GM23338 (cell line): ENCODE data around the gene MEGF9.

ENCODE experiments used
- EZH2phosphoT487 ChIP-seq: fragments of 200-600 bp; sonication (generic); IDR thresholded peaks from one replicate; pipeline ENCODE4 v1.8.1; 2018; ENCODE audit warnings: antibody characterized with exemption; ENCODE audit not compliant: unreplicated experiment
- POLR2AphosphoS5 ChIP-seq: IDR thresholded peaks from 2 replicates; pipeline ENCODE4 v1.6.1; 2016; ENCODE audit warnings: antibody characterized with exemption, low read depth
- TF ChIP-seq, protein P1 (sequence below): IDR thresholded peaks from 2 replicates; pipeline ENCODE4 v1.6.1; 2016; ENCODE audit warnings: antibody characterized with exemption
- TF ChIP-seq, protein P2 (sequence below), 2 experiments: fragments of 200-600 bp in 1 of 2; sonication (generic) in 1 of 2; conservative IDR thresholded peaks; 2 replicates each; pipeline versions ENCODE4 v1.5.1 to v1.6.1; 2016 to 2017; ENCODE audit warnings: antibody characterized with exemption in 2 of 2, low read depth in 2 of 2, mild to moderate bottlenecking in 2 of 2, moderate library complexity in 1 of 2

DNA sequence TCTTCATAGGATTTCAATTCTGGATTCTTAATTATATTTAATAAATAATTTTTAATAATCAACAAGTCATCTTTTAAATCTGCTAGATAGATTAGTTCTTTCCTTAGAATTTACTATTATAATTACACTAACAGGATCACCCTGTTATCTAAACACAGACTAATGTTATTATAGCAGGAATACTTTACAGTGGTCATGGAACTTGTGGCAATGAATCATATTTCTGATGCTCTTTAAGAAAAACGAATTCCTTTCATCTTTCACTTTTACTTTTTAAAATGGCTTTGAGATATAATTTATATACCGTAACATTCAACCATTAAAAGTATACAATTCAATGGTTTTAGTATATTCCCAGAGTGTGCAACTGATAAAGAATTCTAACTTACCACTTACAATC, 104.6 kb downstream of the MEGF9 start:
- TF ChIP-seq, protein P1, sequence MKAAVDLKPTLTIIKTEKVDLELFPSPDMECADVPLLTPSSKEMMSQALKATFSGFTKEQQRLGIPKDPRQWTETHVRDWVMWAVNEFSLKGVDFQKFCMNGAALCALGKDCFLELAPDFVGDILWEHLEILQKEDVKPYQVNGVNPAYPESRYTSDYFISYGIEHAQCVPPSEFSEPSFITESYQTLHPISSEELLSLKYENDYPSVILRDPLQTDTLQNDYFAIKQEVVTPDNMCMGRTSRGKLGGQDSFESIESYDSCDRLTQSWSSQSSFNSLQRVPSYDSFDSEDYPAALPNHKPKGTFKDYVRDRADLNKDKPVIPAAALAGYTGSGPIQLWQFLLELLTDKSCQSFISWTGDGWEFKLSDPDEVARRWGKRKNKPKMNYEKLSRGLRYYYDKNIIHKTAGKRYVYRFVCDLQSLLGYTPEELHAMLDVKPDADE, result no peak
- TF ChIP-seq EZH2phosphoT487 (no peak), POLR2AphosphoS5 (no peak)
- TF ChIP-seq, protein P2, sequence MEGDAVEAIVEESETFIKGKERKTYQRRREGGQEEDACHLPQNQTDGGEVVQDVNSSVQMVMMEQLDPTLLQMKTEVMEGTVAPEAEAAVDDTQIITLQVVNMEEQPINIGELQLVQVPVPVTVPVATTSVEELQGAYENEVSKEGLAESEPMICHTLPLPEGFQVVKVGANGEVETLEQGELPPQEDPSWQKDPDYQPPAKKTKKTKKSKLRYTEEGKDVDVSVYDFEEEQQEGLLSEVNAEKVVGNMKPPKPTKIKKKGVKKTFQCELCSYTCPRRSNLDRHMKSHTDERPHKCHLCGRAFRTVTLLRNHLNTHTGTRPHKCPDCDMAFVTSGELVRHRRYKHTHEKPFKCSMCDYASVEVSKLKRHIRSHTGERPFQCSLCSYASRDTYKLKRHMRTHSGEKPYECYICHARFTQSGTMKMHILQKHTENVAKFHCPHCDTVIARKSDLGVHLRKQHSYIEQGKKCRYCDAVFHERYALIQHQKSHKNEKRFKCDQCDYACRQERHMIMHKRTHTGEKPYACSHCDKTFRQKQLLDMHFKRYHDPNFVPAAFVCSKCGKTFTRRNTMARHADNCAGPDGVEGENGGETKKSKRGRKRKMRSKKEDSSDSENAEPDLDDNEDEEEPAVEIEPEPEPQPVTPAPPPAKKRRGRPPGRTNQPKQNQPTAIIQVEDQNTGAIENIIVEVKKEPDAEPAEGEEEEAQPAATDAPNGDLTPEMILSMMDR (conservative IDR thresholded peaks at IDR 0.05; ENCODE audit: low read depth in 2 of 2), result no peak
